A673 (cell line): ENCODE data around the gene TBX4. TPM values are rescaled to one million over a fixed set of nuclear protein-coding genes. Genes with fewer than 3 reads are reported as not detected.

ENCODE experiments used
- BruUV-seq: library from RNA; stranded (reverse); fragments of 400-500 nt; replicated peaks from 2 replicates; lab custom pipeline; 2021; lab: Mats Ljungman, UMichigan
- CTCF ChIA-PET: fragments of 300-600 bp; sonication (Branson Sonifier 250); formaldehyde crosslinking; loops from one replicate; lab custom pipeline; 2022; ENCODE audit warnings: antibody characterized with exemption; lab: Charles Lee
- POLR2A ChIA-PET: fragments of 300-600 bp; sonication (Branson Sonifier 250); formaldehyde crosslinking; loops from one replicate; lab custom pipeline; 2022; ENCODE audit warnings: antibody characterized with exemption; ENCODE audit not compliant: low non-redundant PET; lab: Charles Lee
- DNase-seq: peaks from one replicate; pipeline ENCODE4 v3.0.0-alpha.2; 2015; ENCODE audit warnings: low spot score
- H3K27ac ChIP-seq: fragments of 200-600 bp; sonication (generic); 2 replicates; pipeline ENCODE4 v1.5.1; 2016; ENCODE audit warnings: mixed run types, low read depth, mild to moderate bottlenecking, mixed read lengths, antibody characterized with exemption, low read length; ENCODE audit not compliant: poor library complexity, severe bottlenecking
- H3K27me3 ChIP-seq: fragments of 200-600 bp; sonication (generic); replicated peaks from 2 replicates; pipeline ENCODE4 v1.6.1; 2017; ENCODE audit warnings: mixed run types, low read depth, mild to moderate bottlenecking, mixed read lengths, antibody characterized with exemption, low read length; ENCODE audit not compliant: insufficient read depth, poor library complexity
- H3K36me3 ChIP-seq: fragments of 200-600 bp; sonication (generic); 2 replicates; pipeline ENCODE4 v1.6.1; 2016; ENCODE audit warnings: mixed run types, mild to moderate bottlenecking, mixed read lengths, antibody characterized with exemption, low read length; ENCODE audit not compliant: insufficient read depth, poor library complexity, severe bottlenecking
- H3K4me1 ChIP-seq: fragments of 200-600 bp; sonication (generic); 2 replicates; pipeline ENCODE4 v1.6.1; 2017; ENCODE audit warnings: mixed run types, mild to moderate bottlenecking, mixed read lengths, antibody characterized with exemption, low read length; ENCODE audit not compliant: insufficient read depth, poor library complexity, severe bottlenecking
- H3K4me3 ChIP-seq: fragments of 200-600 bp; sonication (generic); 2 replicates; pipeline ENCODE4 v1.5.1; 2016; ENCODE audit warnings: low read depth, mixed run types, mild to moderate bottlenecking, mixed read lengths, low read length; ENCODE audit not compliant: poor library complexity, severe bottlenecking
- H3K9me3 ChIP-seq: fragments of 200-600 bp; sonication (generic); 2 replicates; pipeline ENCODE4 v1.6.1; 2016; ENCODE audit warnings: mixed run types, low read depth, mild to moderate bottlenecking, mixed read lengths, antibody characterized with exemption, low read length; ENCODE audit not compliant: poor library complexity, severe bottlenecking
- EZH2 ChIP-seq: fragments of 200-600 bp; sonication (generic); IDR thresholded peaks from 2 replicates; pipeline ENCODE4 v1.6.1; 2017; ENCODE audit warnings: borderline replicate concordance, low read depth, mild to moderate bottlenecking, mixed read lengths, antibody characterized with exemption, low read length; ENCODE audit not compliant: poor library complexity, severe bottlenecking
- intact Hi-C: fragments of 100-400 bp; cut with micrococcal nuclease; formaldehyde crosslinking; loops from one replicate; pipeline ENCODE4 v1.10.0; 2022; ENCODE audit not compliant: unreplicated experiment
- total RNA-seq: library from RNA; stranded (reverse); gene quantifications from 2 replicates; pipeline ENCODE4 v1.2.3, GENCODE V29; 2021
- TF ChIP-seq, protein P1 (sequence below): fragments of 300-800, 200-600 bp; sonication (generic); conservative IDR thresholded peaks from 2 replicates; pipeline ENCODE4 v1.5.1; 2017; ENCODE audit warnings: low read depth, mild to moderate bottlenecking, antibody characterized with exemption, low read length, moderate library complexity, mixed read lengths

TBX4 gene
- total RNA-seq, 1 experiment from 2014 or later: not detected

DNA sequence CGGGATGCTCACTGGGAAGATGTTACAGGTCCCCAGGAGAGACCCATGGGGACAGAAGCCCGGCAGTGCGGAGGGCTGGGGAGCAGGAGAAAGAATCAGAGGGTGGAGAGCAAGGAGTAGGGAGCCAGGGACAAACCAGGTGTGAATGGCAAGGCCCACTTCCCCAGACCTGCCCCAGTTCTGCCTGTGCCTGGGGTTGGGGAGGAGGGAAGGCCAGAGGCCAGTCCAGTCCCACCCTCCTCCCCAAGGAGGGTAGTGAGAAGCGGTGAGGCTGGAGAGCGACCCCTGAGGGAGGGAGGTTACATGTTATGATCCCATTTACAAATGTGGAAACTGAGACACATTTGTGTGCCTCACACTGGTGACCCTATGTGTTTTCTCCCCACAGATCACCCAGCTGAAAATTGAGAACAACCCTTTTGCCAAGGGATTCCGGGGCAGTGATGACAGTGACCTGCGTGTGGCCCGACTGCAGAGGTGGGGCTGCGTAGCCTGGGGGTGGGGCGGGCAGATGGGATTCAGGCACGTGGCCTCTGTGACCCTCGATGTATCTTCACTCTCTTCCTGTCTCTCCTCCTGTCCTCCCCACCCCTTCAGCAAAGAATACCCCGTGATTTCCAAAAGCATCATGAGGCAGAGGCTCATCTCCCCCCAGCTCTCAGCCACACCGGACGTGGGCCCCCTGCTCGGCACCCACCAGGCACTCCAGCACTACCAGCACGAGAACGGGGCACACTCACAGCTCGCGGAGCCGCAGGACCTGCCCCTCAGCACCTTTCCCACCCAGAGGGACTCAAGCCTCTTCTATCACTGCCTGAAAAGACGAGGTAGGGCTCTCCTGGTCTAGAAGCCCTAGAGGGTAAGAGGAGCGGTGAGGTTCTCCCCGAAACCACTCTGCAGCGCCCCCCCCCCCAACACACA, 27.5 kb downstream of the TBX4 start:
- BruUV-seq: no TSS peak
- no peak for DNase-seq
- Histone ChIP-seq H3K36me3 (no peaks in the 10 kb centered on the region), H3K4me3 (no peak overlapping the region), H3K9me3 (no peaks in the 10 kb centered on the region), H3K27me3 (no peaks in the 10 kb centered on the region), H3K27ac (no peak overlapping the region), H3K4me1 (no peaks in the 10 kb centered on the region)
- TF ChIP-seq EZH2: no peak
- TF ChIP-seq, protein P1, sequence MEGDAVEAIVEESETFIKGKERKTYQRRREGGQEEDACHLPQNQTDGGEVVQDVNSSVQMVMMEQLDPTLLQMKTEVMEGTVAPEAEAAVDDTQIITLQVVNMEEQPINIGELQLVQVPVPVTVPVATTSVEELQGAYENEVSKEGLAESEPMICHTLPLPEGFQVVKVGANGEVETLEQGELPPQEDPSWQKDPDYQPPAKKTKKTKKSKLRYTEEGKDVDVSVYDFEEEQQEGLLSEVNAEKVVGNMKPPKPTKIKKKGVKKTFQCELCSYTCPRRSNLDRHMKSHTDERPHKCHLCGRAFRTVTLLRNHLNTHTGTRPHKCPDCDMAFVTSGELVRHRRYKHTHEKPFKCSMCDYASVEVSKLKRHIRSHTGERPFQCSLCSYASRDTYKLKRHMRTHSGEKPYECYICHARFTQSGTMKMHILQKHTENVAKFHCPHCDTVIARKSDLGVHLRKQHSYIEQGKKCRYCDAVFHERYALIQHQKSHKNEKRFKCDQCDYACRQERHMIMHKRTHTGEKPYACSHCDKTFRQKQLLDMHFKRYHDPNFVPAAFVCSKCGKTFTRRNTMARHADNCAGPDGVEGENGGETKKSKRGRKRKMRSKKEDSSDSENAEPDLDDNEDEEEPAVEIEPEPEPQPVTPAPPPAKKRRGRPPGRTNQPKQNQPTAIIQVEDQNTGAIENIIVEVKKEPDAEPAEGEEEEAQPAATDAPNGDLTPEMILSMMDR: no peak
- ChIA-PET CTCF (no interaction called here), POLR2A (interaction anchor here (0.6 kb wide), 1 partner anchor 548 kb away, joined by 4 read pairs; no protein-coding TSS in a partner anchor)
- intact Hi-C loops: no loop called here

DNA sequence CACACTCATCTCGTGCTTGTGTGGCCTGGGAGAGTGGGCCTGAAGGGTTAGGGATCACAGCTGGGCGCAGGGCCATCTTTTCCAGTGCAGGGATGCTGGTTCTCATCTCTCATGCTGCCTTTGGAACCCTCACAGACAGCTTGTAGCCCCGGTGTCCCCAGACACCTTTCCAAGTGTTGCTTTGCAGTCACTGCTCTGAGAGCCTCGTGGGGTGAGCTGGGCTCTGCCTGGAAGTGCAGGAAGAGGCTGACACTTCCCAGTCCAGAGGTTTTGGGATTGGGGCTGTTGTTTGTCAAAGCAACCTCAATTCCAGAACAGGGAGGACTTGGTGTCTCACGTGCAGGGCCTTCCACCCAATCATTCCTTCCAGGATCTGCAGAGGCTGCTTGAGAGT, 28.2 kb downstream of the TBX4 start:
- BruUV-seq: no TSS peak
- H3K27me3 ChIP-seq: no peaks in the 10 kb centered on the region
- no peaks in the 10 kb centered on the region for H3K36me3 ChIP-seq
- H3K27ac ChIP-seq: no peak overlapping the region
- ChIA-PET POLR2A (no interaction called here), CTCF (no interaction called here)
- H3K4me3 ChIP-seq: no peak overlapping the region
- no peak for DNase-seq
- TF ChIP-seq, protein P1: no peak
- no peak for TF ChIP-seq EZH2
- intact Hi-C loops: no loop called here
- H3K4me1 ChIP-seq: no peaks in the 10 kb centered on the region
- H3K9me3 ChIP-seq: no peaks in the 10 kb centered on the region

DNA sequence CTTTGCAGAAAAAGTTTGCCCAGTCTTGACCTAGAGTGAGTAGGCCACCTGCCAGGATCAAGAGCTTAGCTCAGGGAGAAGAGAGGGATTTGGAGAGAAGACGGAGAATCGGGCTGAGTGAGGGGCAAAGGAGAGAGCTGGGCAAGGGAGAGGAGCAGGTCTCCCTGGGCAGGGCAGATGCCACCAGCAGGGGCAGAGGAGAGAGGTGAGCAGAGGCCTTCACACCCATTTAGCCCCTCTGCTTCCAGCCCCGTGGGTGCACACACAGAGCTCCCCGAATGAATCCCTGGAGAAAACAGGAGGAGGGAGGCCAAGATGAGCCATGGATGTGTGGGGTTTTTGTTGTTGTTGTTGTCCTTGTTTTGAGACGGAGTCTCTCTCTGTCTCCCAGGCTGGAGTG, 29.2 kb downstream of the TBX4 start:
- ChIA-PET CTCF (no interaction called here), POLR2A (no interaction called here)
- no TSS peak for BruUV-seq
- H3K27me3 ChIP-seq: no peaks in the 10 kb centered on the region
- no peaks in the 10 kb centered on the region for H3K4me1 ChIP-seq
- DNase-seq: no peak
- H3K4me3 ChIP-seq: no peak overlapping the region
- no peak for TF ChIP-seq EZH2
- TF ChIP-seq, protein P1: no peak
- H3K27ac ChIP-seq: no peak overlapping the region
- H3K9me3 ChIP-seq: no peaks in the 10 kb centered on the region
- intact Hi-C loops: no loop called here
- H3K36me3 ChIP-seq: no peaks in the 10 kb centered on the region
